Esophagus muscularis mucosa (tissue), 4 donors: ENCODE results near the gene GRK1.

ENCODE experiments used
- CTCF ChIP-seq, 3 experiments: fragments of 200-600 bp in 2 of 3; fragments of 450-650 bp in 1 of 3; sonication (generic) in 2 of 3; IDR thresholded peaks; one replicate each; pipeline ENCODE4 v1.5.1; 2017 to 2019; ENCODE audit warnings: antibody characterized with exemption in 3 of 3, mild to moderate bottlenecking in 2 of 3, moderate library complexity in 1 of 3
- EP300 ChIP-seq: sonication (generic); formaldehyde crosslinking; IDR thresholded peaks from one replicate; pipeline ENCODE4 v1.6.1; 2017; ENCODE audit warnings: antibody characterized with exemption
- POLR2A ChIP-seq: fragments of 450-650 bp; IDR thresholded peaks from one replicate; pipeline ENCODE4 v1.6.1; 2017; ENCODE audit warnings: antibody characterized with exemption, moderate library complexity, mild to moderate bottlenecking, low read depth

- TF ChIP-seq CTCF (IDR thresholded peaks at IDR 0.05), result no peak
- no peak for TF ChIP-seq POLR2A
- TF ChIP-seq EP300, result no peak
Measured at GRCh38 chr13:113668491-113668971, 1.5 kb downstream of the GRK1 start.
